ENCODE measurements around the gene CYP2S1. TPM values are rescaled to one million over a fixed set of nuclear protein-coding genes. Genes with fewer than 3 reads are reported as not detected.
A peak's percentile ranks its signal among the peaks of the same experiment; 100 is the strongest.

Gene CYP2S1
- total and polyA plus RNA-seq, 9 of the 15 experiments (the other 6 are each of a cell fraction or from before 2014, with no cell fraction given) = 0.07 to 1.9 (median 0.41) TPM

GRCh38 chr19:41226053-41226873 lies 33.2 kb downstream of the CYP2S1 start (continued):
- TF ChIP-seq PRPF4 (IDR thresholded peaks at IDR 0.05; ENCODE audit: insufficient read depth, low read depth, low read length, poor library complexity, severe bottlenecking) (peak; percentile 47), NCOA6 (IDR thresholded peaks at IDR 0.05) (no peak), GATAD2A (IDR thresholded peaks at IDR 0.05) (no peak), SLC30A9 (CRISPR knock-in tag; IDR thresholded peaks at IDR 0.05) (no peak), CEBPB (tag; IDR thresholded peaks at IDR 0.05) (no peak), E2F5 (CRISPR knock-in tag; IDR thresholded peaks at IDR 0.05) (no peak), POLR2H (tag; IDR thresholded peaks at IDR 0.05; ENCODE audit: low read depth) (no peak), SRSF3 (IDR thresholded peaks at IDR 0.05; ENCODE audit: insufficient read depth, low read length) (no peak), ZBTB12 (CRISPR knock-in tag; IDR thresholded peaks at IDR 0.05) (peak; percentile 15; the same call in 1 of the 2 replicates)
- TF ChIP-seq, protein P1, sequence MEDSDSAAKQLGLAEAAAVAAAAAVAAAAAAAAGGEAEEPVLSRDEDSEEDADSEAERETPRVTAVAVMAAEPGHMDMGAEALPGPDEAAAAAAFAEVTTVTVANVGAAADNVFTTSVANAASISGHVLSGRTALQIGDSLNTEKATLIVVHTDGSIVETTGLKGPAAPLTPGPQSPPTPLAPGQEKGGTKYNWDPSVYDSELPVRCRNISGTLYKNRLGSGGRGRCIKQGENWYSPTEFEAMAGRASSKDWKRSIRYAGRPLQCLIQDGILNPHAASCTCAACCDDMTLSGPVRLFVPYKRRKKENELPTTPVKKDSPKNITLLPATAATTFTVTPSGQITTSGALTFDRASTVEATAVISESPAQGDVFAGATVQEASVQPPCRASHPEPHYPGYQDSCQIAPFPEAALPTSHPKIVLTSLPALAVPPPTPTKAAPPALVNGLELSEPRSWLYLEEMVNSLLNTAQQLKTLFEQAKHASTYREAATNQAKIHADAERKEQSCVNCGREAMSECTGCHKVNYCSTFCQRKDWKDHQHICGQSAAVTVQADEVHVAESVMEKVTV (CRISPR knock-in tag; IDR thresholded peaks at IDR 0.05) = no peak
- TF ChIP-seq, protein P2, sequence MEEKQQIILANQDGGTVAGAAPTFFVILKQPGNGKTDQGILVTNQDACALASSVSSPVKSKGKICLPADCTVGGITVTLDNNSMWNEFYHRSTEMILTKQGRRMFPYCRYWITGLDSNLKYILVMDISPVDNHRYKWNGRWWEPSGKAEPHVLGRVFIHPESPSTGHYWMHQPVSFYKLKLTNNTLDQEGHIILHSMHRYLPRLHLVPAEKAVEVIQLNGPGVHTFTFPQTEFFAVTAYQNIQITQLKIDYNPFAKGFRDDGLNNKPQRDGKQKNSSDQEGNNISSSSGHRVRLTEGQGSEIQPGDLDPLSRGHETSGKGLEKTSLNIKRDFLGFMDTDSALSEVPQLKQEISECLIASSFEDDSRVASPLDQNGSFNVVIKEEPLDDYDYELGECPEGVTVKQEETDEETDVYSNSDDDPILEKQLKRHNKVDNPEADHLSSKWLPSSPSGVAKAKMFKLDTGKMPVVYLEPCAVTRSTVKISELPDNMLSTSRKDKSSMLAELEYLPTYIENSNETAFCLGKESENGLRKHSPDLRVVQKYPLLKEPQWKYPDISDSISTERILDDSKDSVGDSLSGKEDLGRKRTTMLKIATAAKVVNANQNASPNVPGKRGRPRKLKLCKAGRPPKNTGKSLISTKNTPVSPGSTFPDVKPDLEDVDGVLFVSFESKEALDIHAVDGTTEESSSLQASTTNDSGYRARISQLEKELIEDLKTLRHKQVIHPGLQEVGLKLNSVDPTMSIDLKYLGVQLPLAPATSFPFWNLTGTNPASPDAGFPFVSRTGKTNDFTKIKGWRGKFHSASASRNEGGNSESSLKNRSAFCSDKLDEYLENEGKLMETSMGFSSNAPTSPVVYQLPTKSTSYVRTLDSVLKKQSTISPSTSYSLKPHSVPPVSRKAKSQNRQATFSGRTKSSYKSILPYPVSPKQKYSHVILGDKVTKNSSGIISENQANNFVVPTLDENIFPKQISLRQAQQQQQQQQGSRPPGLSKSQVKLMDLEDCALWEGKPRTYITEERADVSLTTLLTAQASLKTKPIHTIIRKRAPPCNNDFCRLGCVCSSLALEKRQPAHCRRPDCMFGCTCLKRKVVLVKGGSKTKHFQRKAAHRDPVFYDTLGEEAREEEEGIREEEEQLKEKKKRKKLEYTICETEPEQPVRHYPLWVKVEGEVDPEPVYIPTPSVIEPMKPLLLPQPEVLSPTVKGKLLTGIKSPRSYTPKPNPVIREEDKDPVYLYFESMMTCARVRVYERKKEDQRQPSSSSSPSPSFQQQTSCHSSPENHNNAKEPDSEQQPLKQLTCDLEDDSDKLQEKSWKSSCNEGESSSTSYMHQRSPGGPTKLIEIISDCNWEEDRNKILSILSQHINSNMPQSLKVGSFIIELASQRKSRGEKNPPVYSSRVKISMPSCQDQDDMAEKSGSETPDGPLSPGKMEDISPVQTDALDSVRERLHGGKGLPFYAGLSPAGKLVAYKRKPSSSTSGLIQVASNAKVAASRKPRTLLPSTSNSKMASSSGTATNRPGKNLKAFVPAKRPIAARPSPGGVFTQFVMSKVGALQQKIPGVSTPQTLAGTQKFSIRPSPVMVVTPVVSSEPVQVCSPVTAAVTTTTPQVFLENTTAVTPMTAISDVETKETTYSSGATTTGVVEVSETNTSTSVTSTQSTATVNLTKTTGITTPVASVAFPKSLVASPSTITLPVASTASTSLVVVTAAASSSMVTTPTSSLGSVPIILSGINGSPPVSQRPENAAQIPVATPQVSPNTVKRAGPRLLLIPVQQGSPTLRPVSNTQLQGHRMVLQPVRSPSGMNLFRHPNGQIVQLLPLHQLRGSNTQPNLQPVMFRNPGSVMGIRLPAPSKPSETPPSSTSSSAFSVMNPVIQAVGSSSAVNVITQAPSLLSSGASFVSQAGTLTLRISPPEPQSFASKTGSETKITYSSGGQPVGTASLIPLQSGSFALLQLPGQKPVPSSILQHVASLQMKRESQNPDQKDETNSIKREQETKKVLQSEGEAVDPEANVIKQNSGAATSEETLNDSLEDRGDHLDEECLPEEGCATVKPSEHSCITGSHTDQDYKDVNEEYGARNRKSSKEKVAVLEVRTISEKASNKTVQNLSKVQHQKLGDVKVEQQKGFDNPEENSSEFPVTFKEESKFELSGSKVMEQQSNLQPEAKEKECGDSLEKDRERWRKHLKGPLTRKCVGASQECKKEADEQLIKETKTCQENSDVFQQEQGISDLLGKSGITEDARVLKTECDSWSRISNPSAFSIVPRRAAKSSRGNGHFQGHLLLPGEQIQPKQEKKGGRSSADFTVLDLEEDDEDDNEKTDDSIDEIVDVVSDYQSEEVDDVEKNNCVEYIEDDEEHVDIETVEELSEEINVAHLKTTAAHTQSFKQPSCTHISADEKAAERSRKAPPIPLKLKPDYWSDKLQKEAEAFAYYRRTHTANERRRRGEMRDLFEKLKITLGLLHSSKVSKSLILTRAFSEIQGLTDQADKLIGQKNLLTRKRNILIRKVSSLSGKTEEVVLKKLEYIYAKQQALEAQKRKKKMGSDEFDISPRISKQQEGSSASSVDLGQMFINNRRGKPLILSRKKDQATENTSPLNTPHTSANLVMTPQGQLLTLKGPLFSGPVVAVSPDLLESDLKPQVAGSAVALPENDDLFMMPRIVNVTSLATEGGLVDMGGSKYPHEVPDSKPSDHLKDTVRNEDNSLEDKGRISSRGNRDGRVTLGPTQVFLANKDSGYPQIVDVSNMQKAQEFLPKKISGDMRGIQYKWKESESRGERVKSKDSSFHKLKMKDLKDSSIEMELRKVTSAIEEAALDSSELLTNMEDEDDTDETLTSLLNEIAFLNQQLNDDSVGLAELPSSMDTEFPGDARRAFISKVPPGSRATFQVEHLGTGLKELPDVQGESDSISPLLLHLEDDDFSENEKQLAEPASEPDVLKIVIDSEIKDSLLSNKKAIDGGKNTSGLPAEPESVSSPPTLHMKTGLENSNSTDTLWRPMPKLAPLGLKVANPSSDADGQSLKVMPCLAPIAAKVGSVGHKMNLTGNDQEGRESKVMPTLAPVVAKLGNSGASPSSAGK (IDR thresholded peaks at IDR 0.05) = no peak; the same call in 1 of the 2 replicates
